DOHH2 (cell line): ENCODE results near the gene TBC1D22A.

Experiments
- CTCF ChIP-seq: fragments of 200-600 bp; sonication (generic); IDR thresholded peaks from one replicate; pipeline ENCODE4 v1.5.1; 2014; ENCODE audit warnings: antibody characterized with exemption, mild to moderate bottlenecking, low read depth, low read length; ENCODE audit not compliant: poor library complexity, severe bottlenecking
- EZH2phosphoT487 ChIP-seq: fragments of 200-600 bp; sonication (generic); IDR thresholded peaks from 2 replicates; pipeline ENCODE4 v1.6.1; 2017; ENCODE audit warnings: borderline replicate concordance, mild to moderate bottlenecking, antibody characterized with exemption, low read length, moderate library complexity, mixed read lengths

- TF ChIP-seq CTCF: no peak
- no peak for TF ChIP-seq EZH2phosphoT487
Observed at GRCh38 chr22:46956498-46957215, 194.2 kb downstream of the TBC1D22A start.
